Activated CD4-positive, CD25-positive, alpha-beta regulatory T cell treated with anti-CD3 and anti-CD28 coated beads, Interleukin-2, amount 50 U/mL, for 72 hours (primary cell): ENCODE data around the gene ARHGEF28.

Experiments used
- DNase-seq: peaks from one replicate; pipeline ENCODE4 v3.0.0; 2021

Gene ARHGEF28

DNA sequence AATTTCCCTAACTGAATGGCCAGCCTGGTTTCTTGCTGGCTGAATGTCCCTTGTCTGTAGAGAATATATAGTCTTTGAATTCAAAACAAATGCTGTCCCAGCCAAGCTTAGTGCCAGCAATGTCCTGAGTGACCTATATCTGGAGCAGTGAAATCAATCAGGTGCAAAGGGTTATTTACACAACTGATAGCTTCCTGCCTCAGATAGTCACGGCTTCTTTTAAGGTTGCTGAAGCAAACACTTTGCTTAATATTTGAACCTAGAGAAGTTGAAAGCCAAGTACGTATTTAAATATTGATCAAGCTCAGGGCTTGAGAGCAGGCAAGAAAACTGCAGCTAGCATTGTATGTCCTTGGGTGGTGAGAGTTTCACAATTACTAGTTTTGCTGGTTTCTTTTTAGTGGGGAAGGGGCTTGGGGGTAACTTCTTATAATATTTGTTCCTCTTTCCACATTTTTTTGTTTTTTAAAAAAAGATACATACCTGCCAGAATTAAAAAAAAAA lies 2.0 kb upstream of the ARHGEF28 start:
- DNase-seq: no peak

DNA sequence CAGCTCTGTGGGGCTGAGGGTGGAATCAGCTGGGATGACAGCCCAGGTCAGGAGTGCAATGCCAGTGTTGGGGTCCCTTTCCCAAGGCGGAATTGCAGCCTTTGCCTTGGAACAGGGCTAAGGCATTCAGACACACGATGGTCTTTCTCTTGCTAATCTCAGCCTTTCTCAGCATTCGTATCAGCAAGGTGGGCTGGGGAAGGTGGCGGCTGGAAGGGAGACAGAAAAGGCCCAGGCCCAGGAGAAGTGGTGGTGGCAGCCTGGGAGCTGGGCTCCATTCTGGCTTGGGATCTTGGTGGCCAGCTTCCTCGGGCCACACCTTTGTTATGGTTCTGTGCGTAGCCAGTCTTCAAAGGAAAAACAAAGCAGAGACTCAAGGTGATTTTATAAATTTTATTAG lies 1.1 kb upstream of the ARHGEF28 start:
- DNase-seq: no peak

DNA sequence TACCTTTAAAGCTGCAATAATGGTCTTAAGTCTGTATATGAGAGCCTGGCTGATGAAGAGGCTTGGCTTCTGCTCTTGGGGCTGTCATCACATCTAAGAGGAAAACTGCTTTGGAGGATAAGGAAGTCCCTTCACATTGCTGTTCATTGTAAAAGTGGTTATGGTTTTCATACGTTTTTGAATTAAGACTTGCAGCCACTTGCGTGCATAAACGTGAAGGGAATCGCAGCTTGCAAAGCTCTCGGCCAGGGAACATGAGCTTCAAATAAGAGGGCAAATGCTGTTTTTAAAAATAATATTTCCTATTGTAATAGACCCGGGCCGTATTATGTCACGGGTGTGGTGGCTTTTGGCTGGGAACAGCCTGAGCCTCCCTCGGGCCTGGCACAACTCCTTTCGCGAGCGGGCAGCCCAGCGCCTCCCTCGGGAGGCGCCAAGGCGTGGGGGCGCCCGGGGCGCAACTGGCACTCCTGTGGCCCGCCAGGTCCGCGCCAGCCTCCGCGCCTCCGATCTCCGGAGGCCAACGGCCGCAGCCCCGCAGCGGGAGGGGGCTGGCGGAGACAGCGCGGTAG lies 538 bp upstream of the ARHGEF28 start:
- DNase-seq: no peak

DNA sequence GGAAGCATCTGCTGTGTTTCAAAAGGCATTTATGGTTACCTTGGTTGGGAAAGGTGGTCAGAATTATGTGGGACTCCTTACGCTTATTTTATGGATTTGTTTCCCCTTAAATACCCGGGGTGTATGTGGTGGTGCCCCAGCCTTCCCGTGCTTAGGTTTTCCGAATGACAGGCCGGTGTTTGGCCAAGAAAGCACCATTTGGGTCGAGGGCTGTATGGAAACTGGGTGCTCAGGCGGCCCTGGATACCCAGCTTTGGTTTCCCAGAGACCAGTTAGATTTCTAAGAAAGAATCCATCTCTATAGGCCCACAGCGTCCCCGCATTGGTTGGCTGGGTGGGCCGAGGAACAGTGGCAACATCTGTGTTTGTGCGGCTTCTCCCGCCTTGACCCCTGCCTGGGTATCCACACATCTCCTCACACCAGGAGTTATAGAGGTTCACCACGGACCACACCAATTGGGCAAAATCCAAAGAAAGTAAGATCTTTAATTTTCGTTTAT lies 868 bp downstream of the ARHGEF28 start:
- DNase-seq: no peak

DNA sequence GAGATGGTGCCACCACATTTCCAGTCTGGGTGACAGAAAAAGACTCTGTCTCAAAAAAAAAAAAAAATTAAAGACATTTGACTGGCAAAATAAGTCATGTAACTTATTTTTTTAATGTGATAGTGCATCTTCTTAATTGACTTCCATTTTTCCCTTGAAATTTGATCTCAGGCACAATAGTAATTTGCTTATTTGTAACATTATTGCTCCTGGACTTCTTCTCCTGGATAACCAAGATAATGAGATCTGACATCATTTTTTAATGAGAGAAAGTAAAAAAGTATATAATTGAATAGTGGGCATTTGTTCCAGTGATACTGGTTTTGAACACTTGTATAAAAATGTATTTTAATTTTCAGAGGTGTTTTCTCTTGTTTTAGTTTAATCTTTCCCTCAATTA lies 3.5 kb downstream of the ARHGEF28 start:
- no peak for DNase-seq

DNA sequence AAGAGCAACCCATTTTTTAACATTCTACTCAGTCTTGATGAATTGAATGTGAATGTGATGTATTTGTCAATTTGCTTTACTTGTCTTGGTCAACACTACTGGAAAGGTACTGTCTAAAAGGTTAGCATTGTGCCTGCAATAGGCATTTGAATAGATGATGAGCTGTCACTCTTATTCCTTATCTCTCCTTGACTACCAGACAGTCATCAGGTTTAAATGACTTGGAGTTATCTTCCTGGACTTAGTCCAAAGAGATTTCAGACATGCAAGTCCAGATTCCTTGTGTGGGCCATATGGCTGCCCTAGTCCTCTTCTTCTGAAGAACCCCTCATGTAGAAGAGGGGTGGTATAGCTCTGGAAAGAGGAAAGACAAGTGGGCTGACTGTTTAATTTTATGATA lies 4.8 kb downstream of the ARHGEF28 start:
- DNase-seq: no peak

DNA sequence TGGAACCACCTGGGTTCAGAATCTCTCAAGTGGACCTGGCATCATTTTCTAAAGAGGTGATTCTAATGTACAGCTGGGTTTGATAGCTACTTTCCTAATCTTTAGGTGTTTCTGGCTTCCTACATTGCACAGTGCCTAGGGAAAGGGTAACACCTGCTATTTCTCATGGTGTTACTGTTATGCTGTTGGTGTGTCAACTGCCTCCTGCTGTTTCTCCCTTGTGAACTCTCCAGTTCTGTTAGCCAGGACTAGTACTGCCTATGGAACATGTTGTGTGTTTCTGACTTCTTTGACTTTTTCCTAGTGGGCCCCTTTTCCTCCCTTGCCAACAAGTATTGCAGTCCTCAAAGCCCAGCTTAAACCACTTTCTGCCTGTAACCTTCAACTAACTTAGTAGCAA lies 5.5 kb downstream of the ARHGEF28 start:
- no peak for DNase-seq

DNA sequence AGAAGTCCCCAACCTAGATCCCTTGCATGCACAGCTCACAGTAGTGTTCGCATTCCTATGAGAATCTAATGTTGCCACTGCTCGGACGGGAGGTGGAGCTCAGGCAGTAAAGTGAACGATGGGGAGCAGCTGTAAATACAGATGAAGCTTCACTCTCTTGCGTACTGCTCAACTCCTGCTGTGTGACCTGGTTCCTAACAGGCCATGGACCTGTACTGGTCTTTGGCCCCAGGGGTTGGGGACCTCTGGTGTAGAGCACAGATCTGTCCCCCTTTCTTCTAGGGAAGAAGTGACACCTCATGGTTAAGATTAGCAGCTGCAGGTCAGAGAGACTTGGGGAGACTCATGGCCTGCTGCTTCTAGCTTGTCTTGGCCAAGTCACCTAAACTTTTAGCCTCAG lies 7.1 kb downstream of the ARHGEF28 start:
- no peak for DNase-seq

DNA sequence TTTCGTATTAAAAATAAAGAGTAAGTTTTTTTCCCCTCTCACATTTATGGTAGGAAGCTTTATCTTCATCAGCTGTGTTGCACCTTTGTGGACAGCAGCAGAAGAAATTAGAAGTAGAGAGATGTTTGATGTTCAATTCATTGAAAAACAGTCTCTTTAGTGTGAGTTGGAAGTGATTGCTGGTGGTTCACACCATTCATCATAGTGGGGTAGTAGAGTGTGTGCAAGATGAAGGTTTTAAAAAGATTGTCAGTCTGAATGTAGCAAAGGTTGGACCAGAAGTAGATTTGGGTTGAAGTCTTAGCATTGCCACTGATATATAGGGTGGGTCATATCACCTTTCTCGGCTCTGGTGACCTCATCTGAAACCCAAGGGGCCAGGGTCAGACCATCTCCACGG lies 10.4 kb downstream of the ARHGEF28 start:
- no peak for DNase-seq

DNA sequence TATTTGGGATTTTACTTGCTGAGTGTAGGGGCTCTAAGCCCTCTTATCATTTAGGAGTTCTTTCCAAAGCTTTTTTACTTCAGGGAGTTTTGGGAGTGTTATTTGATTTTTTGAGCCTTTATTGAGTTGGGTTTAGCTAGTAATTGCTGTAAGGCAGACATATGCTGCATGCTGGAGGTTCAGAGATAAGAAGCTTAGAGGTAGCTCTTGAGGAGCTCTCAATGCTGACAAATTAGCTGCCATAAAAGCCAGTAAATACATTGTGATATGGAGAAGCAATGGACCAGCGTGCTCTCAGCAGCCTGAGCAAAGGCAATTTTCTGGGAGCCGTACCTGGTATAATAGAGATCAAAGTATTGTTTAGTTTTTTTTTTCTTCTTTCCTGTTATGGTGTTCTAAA lies 11.6 kb downstream of the ARHGEF28 start:
- DNase-seq: no peak

DNA sequence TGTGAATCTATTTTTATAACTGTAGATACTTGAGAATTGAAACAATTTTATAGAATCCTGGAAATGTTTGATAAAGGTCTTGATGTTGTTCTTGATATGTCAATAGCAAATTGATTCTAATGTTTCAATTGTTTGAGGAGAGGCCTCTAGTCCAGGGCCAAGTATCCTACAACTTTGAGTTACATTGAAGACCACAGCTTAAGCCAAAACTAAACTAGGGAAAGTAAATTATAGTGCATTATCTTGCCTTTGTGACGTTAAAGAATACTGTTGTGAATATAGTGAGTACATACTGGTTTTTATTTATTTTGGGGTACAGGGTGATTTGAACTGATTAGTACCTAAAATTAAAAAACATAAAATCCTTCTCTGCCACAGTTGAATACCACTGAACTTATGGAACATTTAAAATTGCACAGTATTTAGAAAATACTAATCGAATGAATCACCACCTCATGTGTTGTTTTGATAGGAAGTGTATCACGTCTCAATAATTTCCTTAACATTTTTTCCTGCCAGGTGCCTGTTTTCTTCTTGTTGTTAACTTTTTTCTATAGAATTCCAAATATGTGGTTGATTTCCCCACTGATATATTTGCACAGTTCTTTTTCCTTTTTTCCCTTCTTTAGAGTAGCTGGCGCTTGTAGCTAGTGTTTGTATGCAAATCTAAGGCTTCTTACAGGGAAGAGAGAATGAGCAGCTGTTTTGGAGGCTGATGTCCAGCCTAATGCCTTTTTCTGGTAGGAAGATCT lies 12.5 kb downstream of the ARHGEF28 start:
- no peak for DNase-seq

DNA sequence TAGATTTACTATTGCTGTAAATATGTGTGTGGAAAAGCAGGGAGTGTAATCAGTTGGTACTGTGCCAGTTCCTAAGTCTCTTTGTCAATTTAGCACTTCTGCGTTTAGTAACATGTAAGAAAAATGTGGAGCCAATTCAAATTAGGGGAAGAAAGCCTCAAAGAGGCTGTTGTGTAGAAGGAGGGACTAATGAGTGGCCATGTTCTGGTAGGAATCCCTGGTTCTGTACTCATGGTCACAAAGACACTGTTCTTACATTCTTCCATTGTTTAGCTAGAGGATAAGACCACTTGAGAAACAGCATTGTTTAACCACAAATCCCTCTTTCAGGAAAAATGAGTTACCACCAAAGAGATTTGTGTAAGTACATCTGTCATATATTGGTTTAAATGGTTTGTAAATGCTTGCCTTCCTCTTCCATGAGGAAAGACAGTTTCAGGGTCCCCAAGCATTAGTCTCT lies 14.9 kb downstream of the ARHGEF28 start:
- no peak for DNase-seq

DNA sequence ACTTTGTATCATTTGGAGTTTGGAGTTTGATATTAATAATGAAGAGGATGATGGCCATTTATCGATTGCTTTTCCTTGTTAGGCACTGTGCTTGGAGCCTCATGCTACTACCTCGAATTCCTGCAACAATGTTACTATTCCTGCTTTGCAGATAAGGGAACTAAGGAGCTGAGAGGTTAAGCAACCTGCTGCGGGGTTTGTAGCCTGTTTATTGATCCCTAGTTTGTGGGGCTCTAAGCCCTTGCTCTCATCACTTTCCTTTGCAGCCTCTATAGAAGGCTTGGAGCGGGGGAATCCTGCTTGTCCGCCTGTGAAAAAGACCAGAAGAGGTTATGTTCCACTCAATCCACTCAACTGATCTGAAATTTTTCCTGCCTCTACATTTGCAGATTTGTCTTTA lies 15.8 kb downstream of the ARHGEF28 start:
- DNase-seq: no peak

DNA sequence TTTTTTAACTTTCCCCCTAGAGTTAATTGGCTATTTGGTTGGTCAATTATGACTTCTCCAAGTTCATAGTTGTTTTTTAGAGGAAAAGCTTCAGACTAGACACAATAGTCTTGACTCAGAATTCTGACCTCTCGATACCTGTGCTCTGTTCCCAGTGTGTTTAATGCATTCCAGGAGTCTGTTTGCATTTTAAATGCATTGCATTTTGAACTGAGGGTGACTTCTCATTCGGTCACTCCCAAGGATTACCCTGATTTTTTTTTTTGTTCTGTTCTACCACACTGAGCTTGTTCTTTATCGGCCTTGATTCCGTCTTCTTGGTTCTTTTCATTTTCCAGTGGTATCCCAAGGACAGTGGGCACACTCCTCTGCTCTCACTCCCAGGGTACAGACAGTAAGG lies 16.3 kb downstream of the ARHGEF28 start:
- DNase-seq: no peak

DNA sequence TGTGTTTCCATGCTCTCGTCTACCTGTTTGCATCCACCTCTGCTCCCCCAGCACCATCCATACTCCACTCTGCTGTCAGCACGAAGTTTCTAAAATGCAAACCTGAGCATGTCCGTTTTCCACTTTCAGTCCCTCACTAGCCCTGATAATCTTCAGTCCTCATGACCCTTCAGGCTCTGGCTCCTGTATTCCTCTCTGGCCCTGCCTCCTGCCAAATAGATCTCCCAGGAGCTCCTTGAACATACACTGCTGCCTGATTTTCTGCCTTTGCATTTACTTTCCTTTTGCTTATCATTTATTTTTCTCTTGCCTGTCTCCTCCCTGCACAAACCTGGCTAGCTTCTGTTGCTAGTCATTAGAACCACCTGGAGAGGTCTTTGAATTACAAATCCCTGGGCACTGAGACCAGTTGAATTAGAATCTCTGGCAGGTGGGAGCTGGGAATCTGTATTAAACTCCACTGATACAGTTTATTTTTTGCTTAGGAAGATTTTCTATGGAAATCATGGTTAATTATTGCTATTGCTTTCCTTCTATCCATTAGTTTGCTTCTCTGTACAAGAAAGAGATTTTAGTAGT lies 18.5 kb downstream of the ARHGEF28 start:
- no peak for DNase-seq

DNA sequence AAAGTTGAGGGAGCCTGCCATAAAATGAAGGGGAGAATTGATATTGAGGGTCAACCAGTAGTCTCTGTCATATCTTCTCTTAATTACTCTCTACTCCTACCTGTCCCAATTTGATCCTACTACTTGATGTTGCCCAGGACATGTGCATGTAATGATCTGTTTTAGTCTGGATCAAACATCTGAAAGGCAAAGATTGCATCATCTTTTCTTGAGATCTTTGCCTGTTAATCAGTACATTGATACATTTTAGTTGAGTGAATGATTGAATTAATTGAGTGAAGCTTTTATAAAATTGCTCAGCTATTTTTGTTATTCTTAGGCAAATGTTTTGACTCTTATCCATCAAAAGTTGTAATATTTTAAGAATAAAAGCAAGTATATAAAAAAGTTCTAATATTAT lies 21.7 kb downstream of the ARHGEF28 start:
- no peak for DNase-seq

DNA sequence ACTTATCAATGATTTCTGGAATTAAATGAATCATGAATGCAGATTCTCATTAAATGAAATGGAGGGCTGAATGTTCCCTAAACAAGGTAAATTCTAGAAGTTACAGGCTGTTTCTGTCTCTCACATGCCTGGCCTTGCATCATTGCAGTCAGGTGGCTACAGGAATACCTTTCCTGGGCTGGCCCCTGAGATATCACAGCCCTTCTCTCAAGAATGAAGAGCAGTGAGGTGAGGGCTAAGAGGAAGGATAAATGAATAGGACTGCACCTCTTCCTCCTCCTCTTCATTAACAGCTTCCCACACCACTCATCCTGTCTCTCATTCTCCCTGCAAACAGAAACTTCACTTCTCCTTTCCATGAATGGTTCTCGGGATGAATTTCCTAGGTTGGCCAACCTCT lies 22.5 kb downstream of the ARHGEF28 start:
- no peak for DNase-seq

DNA sequence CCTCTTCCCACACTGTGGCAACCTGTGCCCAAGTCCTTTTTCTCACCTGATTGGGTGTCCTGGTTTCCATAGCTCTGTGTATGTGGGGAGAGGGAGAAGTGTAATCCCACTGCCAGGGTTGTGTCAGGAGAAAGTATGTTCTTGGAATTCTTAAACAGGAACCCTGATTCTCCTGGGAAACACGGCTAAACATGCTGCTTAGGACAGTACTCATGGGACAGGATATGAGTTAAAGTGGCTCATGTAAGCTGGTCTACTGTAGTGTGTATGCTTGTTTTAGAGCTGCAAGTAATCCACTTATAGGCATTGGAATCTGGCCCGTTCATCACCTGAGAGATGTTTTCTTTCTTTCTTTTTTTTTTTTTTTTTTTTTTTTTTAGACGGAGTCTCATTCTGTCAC lies 23.9 kb downstream of the ARHGEF28 start:
- DNase-seq: no peak

DNA sequence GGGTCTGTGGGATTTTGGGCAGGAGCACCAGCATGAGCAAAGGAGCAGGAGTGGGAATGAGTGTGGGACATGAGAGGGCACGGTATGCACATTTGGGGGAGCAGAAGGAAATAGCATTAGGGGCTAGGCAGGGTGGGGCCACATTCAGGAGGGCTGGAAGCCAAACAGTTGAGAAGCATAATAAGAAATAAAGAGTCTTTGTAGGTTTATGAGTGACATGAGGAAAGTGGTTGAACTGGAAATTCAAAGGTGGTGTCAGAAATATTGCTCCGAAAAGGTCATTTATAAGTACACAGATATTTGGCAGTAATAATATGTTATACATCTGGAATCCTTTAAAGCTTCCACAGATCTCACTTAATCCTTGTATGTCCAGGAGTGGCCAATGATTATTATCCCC lies 26.4 kb downstream of the ARHGEF28 start:
- DNase-seq: no peak

DNA sequence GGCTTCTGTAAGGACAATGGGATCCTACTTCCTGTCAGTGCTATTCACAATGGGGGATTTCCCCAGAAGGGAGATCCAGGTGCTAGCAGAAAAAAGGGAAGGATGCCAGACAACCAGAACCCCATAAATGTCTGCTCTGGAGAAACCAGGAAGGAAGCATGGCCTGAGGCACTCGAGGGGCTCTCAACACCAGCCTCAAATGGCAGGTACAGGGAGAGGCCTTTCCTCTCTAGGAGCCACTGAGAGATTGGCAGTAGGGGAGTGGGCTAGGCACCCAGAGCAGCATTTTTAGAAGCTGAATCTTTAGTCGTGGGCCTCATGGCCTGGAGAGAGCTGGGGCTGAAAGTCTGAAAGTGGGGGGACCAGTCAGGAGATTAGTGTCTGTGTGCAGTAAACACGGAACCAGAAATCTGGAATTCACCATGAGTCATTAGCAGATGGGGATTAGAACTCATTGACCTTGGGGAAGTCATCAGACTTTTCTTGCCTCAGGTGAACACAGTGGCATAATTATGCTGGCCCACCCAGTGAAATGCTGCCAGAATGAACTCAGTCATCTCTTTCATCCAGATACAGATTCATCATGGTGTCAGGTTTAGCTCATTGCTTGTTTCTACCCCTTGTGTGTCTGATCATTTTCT lies 28.3 kb downstream of the ARHGEF28 start:
- DNase-seq: no peak

DNA sequence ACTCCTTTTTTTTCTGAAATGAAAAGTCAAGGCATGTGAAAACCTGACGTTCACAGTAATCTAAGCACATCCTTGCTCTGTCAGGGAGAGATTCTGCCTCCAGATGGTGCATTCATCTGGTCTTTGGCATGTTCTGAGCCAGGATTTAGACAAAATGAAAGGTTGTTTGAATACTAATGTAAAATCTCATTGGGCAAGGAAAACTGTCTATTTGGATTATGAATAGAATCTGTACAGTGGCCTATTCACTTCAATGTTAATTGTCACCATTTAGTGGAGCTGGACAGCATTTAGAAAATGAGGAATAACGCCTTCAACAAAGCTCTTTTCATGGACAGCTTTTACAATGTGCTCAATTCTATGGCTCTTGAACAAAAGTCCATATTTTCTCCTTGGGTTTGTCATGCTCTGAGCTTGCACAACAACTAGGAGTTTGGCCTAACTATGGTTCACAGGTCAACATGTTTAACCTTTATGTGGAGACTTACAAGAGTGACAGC lies 28.9 kb downstream of the ARHGEF28 start:
- no peak for DNase-seq

DNA sequence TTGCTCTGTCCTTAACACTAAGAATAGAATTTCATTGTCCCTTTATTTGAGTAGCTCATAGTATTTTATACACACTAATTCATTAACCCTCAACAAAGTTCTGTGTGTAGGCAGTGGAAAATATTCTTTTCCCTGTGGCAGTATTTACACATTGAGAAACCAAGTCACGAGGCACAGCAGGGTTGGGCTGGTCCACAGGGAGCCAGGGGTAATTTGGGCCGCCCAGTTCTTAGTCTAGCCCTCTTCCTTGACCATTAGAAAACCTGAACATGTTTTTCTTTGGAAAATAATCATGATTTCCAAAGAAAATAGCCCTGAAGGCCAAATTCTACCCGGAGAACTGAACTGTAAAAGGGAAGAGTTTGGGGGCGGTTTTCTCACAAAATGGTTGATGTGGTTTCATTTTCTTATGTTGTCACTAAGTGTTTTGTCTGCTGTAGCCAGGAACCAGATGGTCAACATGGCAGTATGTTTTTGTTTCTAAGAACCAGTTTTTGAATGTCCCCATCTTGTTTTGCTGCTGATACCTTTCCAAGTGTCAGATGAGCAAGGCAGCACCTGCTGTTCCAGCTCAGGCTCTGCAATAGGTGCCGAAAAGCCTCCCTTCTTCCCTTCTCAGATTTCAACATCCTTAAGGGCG lies 29.6 kb downstream of the ARHGEF28 start:
- DNase-seq: no peak

DNA sequence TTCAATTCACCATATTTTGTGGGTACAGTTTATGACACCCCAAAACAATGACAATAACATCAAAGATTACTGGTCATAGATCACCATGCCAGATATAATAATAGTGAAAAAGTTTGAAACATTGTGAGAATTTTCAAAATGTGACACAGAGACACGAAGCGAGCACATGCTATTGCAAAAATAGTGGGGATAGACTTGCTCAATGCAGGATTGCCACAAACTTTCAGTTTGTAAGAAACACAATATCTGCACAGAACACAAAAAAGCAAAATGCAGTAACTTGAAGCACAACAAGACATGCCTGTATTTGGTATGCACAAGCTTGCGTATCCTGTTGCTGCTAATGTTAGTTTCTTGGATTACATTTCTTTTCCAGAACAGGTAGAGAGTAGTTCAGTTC lies 35.8 kb downstream of the ARHGEF28 start:
- DNase-seq: no peak
